ENCODE results near the gene CMTM8.

DNA sequence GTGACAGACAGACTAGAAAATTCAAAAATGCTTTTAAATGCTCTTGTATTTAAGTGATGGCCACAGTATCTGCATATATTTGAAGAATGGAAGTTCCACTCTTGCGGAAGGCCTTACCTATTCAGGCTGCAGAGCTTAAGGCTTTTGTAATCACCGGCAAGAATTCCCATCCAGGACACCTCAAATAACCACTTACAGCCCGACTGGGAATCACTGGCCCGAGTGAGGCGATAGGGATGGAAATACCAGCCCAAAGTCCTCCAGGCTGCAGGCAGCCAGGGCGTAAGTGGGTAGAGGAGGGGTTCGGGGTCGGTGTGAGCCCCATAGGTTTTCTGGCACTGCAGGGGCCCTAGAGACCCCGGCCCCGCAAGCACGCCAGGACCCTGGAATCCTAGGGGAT lies 162.6 kb downstream of the CMTM8 start:
- TF ChIP-seq YY1 (IDR thresholded peaks at IDR 0.05; ENCODE audit: insufficient read depth, insufficient read length) (no peak), ZNF274 (IDR thresholded peaks at IDR 0.05; ENCODE audit: low read depth, low read length) (no peak)
